GM19463 (cell line): ENCODE measurements around the gene C19orf38.
"Not testable (repeated sequence)": the region's sequence is repeated elsewhere in the genome, so short reads cannot be mapped to it uniquely, and the experiment has no call there.

Source experiments
- ATAC-seq: cut with Tn5 transposase; IDR thresholded peaks from one replicate; pipeline ENCODE4 v1.9.1; 2021; ENCODE audit warnings: mild to moderate bottlenecking, moderate library complexity; ENCODE audit not compliant: unreplicated experiment

The C19orf38 gene

DNA sequence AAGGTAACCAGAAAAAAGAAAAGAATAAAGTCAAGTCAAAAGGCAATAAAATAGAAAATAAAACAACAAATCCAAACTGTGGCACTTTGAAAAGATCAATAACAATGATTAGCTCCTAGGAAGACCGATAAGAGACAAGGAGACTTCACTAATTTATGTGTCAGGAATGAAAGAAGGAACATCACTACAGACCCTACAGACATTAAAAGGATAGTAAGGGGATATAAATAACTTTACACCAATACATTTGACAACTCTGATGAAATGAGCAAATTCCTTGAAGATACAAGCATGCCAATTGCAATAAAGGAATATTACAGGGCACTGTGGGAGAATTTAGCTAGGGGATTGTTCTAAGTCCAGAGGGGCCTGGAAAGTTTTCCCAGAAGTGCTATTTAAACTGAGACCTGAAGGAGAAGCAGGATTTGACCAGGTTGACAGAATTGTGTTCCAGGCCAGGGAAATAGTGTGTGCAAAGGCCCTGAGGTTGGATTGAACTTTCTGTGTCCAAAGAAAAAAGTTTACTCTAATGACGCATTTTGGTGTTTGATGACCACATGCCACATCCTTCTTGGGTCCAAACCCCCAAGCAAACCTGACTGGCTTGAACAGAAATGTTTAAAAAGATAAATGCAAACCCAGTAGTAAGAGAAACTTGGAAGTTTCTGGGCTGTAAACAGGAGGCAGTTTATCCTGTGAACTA is 1.6 kb upstream of the C19orf38 start:
- ATAC-seq = no peak

DNA sequence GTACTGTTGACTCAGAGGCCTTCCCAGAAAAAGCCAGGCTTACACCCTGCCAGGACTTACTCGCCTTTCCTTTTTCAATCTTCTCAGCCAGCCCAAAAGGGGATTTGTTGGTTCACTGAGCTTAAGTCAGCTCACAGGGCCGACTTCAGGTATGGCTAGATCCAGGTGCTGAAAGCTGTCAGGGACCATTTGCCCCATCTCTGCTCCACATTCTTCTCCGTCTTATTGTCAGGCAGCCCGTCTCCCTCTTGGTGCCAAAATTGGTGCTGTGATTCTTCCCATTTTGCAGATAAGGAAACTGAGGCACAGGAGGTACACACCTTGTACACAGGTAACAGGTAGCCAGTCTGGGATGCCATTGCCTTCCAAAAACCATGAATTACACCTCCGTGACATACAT is 2.4 kb downstream of the C19orf38 start:
- ATAC-seq = no peak

DNA sequence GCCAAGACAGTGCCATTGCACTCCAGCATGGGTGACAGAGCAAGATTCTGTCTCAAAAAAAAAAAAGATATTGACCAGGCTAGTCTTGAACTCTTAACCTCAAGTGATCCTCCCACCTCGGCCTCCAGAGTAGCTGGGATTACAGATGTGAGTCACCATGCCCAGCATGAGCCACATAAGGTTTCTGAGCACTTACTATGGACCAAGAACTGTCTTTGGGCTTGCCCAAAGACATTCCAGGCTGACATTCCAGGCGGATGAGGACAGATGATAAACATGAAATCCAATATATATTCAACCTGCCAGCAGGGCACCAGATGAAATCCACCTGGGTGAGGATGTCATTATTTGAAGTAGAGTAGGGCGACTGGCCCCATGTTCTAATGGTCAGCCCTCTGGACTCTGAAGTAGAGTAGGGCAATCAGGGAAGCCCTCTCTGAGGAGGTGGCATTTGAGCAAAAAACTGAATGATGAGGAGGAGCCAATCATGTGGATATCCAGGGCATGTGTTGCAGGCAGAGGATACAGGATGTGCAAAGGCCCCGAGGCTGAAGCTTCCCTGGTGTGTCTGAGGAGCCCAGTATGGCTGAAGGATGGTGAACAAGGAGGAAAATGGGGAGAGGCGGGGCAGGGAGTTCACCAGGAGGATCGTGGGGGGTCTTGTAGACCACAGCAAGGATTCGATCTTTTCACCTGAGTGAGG is 4.0 kb downstream of the C19orf38 start:
- ATAC-seq = no peak

DNA sequence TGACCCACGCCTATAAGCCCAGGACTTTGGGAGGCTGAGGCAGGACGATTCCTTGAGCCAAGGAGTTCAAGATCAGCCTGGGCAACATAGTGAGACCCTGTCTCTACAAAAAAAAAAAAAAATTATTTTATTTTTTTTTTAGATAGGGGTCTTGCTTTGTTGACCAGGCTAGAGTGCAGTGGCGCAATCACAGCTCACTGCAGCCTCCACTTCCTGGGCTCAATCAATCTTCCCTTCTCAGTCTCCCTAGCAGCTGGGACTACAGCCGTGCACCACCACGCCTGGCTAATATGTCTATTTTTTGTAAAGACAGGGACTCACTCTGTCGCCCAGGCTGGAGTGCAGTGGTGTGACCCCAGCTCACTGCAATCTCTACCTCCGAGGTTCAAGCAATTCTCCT is 4.7 kb downstream of the C19orf38 start:
- no peak for ATAC-seq

DNA sequence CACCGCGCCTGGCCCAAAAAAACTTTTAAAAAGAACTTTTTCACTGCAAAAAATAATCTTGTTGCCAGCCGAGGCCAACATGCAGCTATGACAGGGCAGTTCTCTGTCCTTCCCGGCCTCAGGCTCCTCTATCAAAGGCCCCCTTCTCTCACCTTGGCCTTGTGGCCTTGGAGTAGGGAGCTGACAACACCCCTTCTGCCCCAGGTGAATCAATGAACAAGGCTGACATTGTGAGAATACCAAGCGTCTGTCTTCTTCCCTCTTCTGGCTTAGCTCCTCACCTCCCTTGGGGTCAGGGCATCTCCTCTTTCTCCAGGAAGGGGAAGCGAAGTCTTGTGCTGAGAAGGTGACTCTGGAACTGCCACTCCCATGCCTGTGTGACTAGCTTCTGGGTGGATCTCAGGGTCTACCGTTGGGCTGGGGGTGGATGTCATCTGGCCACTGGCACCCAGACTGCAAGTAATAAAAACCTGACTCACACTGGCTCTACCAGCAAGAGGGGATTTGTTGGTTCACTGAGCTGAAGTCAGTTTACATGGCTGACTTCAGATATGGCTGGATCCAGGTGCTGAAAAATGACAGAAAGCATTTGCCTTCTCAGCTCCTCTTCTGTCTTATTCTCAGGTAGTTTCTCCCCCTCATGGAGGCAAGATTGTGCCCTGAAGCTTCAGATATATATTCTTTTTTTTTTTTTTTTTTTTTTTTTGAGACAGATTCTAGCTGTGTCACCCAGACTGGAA is 6.3 kb downstream of the C19orf38 start:
- no peak for ATAC-seq

DNA sequence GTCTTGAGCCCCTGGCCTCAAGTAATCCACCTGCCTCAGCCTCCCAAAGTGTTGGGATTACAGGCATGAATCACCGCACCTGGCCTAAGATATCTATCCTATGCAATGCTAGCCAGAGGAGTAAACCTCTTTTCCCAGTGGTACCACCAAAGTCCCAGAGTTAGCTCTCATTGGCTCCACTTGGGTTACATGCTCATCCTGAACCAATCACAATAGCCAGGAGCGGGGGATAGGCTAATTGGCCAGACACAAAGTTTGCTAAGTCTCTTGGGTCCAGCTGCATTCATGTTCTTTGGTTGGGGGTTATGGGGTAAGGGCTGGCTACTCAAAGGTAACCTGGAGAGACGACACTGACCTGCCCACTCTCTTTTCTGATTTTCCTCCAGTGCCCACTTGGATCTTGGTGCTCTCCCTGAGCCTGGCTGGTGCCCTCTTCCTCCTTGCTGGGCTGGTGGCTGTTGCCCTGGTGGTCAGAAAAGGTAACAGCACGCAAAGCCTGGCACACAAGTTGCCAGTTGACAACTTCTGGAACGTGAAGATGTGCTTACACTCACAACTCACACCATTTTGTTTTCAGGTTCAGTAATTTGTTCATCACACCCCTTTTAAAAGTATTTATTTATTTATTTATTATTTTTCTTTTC is 7.8 kb downstream of the C19orf38 start:
- no peak for ATAC-seq

DNA sequence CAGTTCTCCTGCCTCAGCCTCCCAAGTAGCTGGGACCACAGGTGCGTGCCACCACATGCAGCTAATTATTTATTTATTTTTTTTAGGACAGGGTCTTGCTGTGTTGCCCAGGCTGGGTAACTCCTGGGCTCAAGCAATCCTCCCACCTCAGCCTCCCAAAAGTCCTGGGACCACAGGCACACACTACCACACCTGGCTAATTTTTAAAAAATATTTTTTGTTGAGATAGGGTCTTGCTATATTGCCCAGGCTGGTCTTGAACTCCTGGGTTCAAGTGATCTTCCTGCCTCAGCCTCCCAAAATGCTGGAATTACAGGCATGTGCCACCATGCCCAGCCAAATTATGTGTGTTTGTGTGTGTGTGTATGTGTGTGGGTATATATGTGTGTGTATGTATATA is 8.7 kb downstream of the C19orf38 start:
- not testable (repeated sequence) for ATAC-seq

DNA sequence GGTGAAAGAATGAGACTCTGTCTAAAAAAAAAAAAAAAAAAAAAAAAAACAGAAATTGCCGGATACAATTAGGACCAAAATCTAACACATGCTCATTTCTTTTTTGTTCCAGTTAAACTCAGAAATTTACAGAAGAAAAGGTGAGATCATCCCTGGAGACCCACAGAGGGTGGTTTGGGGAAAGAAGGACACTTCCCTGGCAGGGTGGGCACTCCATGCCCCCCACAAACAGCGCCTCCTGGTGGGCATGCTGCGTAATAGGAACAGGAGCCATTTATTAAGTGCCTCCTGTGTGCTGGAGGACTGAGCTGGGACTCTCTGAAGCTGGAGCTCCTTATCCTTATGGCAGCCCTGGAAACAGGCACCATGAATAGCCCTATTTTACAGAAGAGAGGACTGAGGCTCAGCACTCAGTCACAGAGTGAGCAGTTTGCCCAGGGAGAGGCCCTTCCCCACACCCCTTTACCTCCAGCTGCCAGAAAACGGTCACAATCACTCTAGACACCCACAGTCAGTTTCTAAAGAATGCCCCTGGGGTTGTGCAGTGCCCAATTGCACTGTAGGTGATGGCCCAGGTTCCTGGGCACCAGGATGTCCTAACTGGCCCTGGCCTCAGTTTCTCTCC is 10.1 kb downstream of the C19orf38 start:
- ATAC-seq = no peak

DNA sequence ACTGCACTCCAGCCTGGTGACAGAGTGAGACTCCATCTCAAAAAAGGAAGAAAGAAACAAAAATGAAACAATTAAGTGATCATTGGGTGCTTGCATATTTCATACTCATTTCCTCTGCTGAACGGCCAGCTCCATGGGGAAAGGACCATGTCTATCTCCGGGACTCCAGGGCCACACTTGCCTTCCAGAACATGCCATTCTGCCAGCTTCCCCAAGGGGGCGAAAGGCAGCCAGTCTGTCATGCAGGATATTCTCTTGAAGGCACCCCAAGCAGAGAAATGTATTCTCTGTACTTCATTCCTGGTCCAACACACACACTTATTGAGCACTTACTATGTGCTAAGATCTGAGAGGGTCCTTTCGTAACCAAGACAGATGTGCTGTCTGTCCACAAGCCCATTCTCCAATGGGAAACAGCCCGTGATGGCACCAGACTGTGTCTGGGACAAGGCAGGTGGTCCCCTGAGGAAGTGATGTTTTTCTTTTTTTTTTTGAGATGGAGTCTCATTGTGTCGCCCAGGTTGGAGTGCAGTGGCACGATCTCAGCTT is 13.0 kb downstream of the C19orf38 start:
- ATAC-seq = no peak

DNA sequence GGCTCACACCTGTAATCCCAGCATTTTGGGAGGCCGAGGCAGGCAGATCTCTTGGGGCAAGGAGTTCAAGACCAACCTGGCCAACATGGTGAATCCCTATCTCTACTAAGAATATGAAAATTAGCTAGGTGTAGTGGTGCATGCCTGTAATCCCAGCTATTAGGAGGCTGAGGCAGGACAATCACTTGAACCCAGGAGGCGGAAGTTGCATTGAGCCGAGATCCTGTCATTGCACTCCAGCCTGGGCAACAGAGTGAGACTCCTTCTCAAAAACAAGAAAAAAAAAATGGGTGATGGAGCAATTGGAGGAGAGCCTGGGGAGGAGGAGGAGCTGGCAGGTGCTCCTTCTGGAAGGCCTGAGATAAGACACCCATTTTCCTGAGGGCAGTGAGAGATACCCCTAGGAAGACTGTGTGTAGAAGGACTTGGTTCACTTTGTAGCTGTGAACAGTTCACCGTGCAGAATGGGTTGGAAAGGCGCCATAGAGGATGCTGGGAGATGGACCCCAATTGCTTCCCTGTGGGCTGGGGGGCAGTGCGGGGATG is 14.4 kb downstream of the C19orf38 start:
- ATAC-seq = no peak

DNA sequence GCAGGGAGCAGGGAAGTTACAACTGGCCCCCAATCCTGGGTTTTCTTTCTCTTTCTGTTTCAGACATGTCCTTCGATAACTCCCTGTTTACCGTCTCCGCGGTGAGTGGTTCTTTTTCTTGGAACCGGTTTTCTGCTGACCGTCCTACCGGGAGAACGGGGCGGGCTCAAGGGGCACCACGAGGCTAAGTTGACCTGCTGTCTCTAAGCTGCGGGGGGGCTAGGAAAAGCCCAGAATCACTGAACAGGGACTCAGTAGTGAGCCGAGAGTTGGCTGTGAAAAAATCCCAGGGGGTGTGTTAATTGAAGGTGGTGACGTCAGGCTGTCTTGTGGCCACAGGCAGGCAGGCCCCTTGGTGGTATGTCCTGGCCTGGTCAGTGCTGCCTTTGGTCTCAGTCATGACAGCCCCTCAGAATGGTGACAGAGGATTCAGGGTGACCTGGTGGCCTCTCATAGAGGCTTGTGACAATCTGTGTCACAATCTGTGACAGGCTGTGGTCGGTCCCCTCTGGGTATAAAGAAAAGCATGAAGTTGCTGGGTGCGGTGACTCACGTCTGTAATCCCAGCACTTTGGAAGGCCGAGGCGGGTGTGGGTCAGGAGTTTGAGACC is 15.0 kb downstream of the C19orf38 start:
- no peak for ATAC-seq

DNA sequence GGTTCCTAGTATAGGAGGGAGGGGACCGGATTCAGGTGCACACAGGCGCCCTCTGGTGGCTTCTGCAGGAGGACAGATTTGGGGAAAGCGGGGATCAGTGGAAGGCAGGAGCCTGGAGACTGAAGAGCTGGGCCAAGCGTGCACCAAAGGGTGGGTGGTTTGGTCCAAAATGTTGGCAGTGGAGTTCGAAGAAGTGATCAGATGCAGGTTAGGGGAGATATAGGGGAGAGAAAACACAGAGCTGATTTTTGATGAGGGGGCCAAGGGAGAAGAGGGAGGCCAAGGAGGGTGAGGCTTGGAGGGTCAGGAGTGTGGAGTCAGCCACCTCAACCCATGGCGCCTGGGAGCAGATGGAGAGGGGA is 16.3 kb downstream of the C19orf38 start:
- ATAC-seq = no peak

DNA sequence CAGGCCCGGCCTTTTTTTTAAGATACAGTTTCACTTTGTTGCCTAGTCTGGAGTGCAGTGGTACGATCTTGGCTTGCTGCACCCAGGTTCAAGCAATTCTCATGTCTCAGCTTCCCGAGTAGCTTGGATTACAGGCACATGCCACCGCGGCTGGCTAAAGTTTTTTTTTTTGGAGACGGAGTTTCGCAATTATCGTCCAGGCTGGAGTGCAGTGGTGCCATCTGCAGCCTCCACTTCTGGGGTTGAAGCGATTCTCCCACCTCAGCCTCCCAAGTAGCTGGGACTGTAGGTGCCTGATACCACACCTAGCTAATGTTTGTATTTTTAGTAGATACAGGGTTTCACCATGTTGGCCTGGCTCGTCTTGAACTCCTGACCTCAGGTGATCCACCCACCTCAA is 18.3 kb downstream of the C19orf38 start:
- ATAC-seq = no peak

DNA sequence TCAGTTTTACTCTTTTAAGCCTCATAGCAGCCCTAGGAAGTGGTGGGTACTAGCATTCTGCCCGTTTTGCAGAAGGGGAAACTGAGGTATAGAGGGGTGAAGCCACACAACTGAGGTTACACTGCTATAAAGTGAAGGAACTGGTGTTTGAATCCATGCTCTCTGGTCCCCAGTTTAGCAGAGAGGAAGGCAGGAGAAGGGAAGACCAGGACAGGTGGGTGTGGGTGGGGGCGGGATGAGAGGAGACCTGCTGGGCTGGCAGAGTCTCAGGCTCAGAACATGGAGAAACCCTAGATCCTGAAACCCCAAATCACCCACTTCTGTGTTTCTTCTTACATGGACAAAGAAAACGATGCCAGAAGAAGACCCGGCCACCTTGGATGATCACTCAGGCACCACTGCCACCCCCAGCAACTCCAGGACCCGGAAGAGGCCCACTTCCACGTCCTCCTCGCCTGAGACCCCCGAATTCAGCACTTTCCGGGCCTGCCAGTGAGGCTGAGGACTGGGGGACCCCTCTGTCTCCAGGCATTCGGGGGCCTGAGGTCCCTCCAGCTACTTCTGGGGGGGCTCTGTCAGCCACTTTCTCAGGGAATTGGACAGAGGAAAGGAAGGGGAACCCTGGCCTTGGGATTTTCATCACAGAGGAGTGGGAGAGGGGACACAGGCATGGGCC is 20.8 kb downstream of the C19orf38 start:
- ATAC-seq = no peak

DNA sequence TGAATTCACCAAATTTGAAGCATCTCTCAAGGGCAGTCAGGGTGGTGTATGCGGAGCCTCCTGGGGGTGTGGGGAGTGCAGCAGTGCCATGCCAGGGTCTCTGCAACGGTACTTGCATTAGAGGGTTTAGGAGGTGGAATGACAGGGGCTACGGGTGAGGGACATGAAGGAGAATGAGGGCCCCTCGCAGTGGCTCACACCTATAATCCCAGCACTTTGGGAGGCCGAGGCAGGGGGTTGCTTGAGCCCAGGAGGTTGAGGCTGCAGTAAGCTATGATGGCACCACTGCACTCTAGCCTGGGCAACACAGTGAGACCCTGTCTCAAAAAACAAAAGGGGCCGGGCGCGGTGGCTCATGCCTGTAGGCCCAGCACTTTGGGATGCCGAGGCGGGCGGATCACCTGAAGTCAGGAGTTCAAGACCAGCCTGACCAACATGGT is 21.7 kb downstream of the C19orf38 start:
- not testable (repeated sequence) for ATAC-seq

DNA sequence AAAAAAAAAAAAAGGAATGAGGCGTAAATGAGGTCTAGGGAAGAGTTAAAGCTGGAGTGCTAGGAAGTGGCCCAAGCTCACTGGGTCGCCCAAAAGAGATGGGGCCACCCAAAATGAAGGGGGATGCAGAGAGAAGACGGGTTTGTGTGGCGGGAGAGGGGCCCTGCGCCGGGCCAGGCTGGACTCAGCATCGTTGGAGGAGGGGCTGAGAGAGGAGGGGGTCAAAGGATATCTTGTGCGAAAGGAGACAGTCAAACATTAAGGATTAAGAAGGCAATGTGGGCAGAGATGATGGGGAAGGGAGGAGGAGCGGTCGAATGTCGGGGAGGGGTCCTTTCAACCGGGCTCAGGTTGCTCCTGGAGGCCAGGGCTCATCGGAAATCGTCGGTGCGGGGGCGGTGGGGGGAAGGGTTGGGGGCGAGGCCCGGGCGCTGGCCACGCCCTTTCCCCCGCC is 22.3 kb downstream of the C19orf38 start:
- no peak for ATAC-seq

DNA sequence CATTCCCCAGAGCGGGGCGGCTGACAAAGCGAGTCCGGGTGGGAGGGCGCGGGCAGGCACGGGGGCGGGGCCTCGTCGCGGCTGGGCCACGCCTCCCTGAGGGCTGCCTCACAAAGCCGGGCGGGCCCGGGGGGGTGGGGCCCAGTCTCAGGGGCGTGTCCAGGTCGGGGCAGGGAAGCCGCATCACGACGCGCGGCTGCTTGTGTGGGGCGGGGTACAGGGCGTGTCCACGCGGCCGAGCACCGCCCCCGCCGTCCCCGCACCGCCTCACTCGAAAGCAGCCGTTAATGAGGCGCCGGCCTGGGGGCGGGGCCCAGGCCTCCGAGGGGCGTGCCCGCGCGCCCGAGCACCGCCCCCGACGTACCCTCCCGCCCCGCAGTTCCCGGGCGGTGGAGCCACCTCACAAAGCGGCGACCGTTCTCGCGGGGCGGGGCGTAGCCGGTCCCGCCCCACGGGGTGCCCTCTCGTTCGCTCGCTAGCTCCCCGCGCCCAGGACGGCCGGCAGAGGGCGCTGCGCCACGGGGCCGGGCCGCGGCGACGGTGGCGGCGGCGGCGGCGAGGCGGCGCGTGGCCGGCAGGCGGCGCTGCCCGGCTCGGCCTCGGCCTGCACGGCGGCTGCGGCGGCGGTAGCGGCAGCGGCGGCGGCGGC is 22.9 kb downstream of the C19orf38 start, which contains the start of gene CARM1:
TSS of gene CARM1 (plus strand) at position 599 of the 649 bp plus-strand sequence. CDS start 150 bp downstream, outside the sequence.
- ATAC-seq = peak; percentile 78

DNA sequence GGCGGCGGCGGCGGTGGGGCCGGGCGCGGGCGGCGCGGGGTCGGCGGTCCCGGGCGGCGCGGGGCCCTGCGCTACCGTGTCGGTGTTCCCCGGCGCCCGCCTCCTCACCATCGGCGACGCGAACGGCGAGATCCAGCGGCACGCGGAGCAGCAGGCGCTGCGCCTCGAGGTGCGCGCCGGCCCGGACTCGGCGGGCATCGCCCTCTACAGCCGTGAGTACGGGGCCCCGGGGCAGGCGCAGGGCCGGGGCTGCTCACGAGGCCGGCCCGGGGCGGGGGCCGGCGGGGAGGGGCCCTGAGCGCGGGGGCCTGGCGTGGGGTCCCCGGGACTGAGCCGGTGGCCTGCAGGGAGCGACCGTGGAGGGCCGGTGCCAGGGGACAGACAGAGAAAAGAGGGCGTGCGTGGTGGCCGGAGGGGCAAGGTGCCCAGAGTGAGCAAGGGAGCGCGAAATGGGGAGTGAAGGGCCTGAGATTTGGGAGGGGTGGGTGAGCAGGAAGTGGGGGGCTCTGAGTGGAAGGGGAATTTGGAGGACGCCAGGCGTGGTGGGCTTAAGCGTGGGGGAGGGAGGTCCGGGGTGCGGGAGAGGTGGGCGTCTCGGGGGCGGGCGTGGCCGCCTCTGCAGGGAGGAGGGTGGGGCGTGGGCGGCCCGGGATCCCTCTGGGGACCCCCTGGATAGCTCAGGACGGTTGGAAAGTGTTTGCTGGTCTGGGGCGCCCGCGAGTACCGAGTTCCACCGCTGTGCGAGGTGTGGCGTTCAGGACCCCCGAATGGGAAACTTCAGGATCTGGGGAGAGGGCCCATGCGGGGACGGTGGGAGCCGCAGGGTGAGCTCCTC is 23.7 kb downstream of the C19orf38 start:
- ATAC-seq = no peak
